ENCODE data around the gene FAM180A. TPM values are rescaled to one million over a fixed set of nuclear protein-coding genes. Genes with fewer than 3 reads are reported as not detected.

The FAM180A gene
- total RNA-seq, 2 donors from 2014 or later, result not detected

DNA sequence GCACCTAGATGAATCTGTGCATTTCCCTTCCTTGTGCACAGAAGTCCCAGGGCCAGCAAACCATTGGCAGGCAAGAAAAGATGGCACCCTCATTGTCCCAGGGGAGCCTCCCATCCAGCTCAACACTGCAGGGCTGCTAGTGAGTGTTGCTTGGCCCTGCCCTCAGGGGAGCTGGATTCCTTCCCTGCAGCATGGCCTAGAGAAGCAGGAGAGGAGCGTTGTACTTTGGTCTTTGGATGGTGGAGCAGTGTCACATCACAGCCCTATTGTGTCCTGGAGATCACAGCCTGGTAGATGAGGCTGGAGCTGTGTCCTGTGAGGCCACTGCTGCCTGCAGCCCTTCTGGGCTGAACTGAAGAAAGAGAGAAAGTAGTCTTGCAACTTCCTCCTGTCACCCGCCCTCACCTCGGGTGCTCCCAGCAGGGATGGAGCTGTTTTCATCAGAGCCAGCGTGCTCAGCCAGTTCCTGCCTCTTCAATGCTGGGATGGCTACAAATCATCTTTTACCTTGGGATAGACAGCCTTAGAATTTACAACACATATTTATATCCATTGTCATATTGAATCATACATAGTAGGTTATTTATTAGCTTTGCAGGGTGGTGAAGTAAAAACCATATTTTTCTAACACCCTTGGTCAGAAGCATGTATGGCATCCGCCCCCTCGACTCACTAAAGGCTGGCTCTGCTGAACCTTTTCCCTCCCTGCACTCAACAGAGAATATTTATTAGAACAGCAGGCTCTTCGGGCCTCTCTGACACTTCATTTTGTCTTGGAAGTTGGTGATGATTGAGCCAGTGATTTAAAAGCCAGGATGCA lies 43.1 kb upstream of the FAM180A start:
- Histone ChIP-seq H3K4me3 (ENCODE audit: low read length) (no peak overlapping the region), H3K27ac (ENCODE audit: low read depth, low read length) (no peak overlapping the region), H3K27me3 (ENCODE audit: control insufficient read depth, insufficient read depth, low read length, poor library complexity, severe bottlenecking) (no peaks in the 10 kb centered on the region), H3K9me3 (ENCODE audit: control insufficient read depth, low read length) (no peaks in the 10 kb centered on the region), H3K36me3 (ENCODE audit: control insufficient read depth, insufficient read depth, low read length) (no peaks in the 10 kb centered on the region), H3K4me1 (ENCODE audit: control insufficient read depth, insufficient read depth, low read length) (no peaks in the 10 kb centered on the region), H3K9ac (ENCODE audit: extremely low read depth, low read length, poor library complexity, severe bottlenecking) (no peak overlapping the region)
- TF ChIP-seq, protein P1, sequence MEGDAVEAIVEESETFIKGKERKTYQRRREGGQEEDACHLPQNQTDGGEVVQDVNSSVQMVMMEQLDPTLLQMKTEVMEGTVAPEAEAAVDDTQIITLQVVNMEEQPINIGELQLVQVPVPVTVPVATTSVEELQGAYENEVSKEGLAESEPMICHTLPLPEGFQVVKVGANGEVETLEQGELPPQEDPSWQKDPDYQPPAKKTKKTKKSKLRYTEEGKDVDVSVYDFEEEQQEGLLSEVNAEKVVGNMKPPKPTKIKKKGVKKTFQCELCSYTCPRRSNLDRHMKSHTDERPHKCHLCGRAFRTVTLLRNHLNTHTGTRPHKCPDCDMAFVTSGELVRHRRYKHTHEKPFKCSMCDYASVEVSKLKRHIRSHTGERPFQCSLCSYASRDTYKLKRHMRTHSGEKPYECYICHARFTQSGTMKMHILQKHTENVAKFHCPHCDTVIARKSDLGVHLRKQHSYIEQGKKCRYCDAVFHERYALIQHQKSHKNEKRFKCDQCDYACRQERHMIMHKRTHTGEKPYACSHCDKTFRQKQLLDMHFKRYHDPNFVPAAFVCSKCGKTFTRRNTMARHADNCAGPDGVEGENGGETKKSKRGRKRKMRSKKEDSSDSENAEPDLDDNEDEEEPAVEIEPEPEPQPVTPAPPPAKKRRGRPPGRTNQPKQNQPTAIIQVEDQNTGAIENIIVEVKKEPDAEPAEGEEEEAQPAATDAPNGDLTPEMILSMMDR (conservative IDR thresholded peaks at IDR 0.05), result no peak
- no peak overlapping the region for H3K4me3 Mint-ChIP-seq
- 71 to 82% methylated on average over 1 to 7 of the region's 7 CpGs for WGBS, 2 experiments (ENCODE audit: insufficient coverage in 1 of 2, insufficient read length in 1 of 2)
- no peaks in the 10 kb centered on the region for H3K36me3 Mint-ChIP-seq (ENCODE audit: low read depth)
- peaks cover 2% of the 10 kb centered on the region for H3K27me3 Mint-ChIP-seq (ENCODE audit: insufficient read depth)
- no peak overlapping the region for H3K27ac Mint-ChIP-seq
- peaks cover 9% of the 10 kb centered on the region for H3K9me3 Mint-ChIP-seq
- no peaks in the 10 kb centered on the region for H3K4me1 Mint-ChIP-seq
- peak; percentile 40 for DNase-seq

DNA sequence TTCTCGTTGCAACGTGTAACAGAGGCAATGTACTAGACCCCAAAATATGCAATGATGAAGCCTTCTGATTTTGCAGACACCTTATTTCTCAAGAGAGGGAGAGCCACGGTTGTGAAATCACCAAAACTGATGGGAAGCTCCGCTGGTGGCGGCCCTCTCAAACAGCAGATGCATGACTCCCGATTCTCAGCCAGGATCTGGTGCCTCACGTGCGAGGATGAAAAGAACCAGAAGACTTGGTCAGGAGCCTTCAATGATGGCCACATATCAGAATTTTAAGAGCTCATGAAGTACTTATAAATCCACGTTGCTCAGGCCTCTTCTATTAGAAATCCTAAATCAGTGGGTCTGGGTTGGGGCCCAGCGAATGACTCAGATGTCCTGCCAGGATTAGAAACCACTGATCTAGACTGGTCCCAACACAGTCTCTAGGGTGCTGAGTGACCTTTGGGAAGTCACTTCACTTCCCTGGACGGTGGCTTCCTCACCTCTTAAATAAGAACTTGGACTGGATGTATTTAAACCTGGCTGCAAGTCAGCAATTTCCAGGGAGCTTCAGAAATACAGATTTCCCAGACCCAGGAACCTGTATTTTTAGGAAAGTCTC lies 41.9 kb upstream of the FAM180A start:
- no peak overlapping the region for H3K4me3 Mint-ChIP-seq

DNA sequence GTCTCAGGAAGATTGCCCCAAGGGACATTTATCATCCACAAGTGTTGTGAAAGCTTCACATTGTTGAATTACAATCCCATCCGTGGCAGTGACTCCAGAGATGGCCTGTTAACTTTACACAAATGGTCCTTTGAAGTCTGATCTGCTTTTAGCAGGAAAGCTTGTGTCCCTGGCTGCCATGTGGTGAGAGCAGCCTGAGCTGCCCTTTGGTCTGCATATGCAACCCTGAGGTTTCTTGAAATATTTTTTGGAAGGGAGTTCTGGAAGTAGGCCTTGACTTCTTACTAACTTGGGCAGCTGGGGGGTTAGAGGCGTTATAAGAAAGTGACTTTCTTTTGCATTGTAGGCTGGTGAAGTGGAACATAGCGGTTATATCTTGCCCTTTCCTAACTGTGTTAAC lies 41.3 kb upstream of the FAM180A start:
- Mint-ChIP-seq H3K27me3 (ENCODE audit: insufficient read depth) (peaks cover 7% of the 10 kb centered on the region), H3K36me3 (ENCODE audit: low read depth) (no peaks in the 10 kb centered on the region), H3K9me3 (peaks cover 9% of the 10 kb centered on the region), H3K4me1 (no peaks in the 10 kb centered on the region), H3K4me3 (no peak overlapping the region), H3K27ac (no peak overlapping the region)
- Histone ChIP-seq H3K27me3 (ENCODE audit: control insufficient read depth, insufficient read depth, low read length, poor library complexity, severe bottlenecking) (peaks cover 7% of the 10 kb centered on the region), H3K36me3 (ENCODE audit: control insufficient read depth, insufficient read depth, low read length) (no peaks in the 10 kb centered on the region), H3K9me3 (ENCODE audit: control insufficient read depth, low read length) (no peaks in the 10 kb centered on the region), H3K4me3 (ENCODE audit: low read length) (no peak overlapping the region), H3K27ac (ENCODE audit: low read depth, low read length) (no peak overlapping the region), H3K9ac (ENCODE audit: extremely low read depth, low read length, poor library complexity, severe bottlenecking) (no peak overlapping the region), H3K4me1 (ENCODE audit: control insufficient read depth, insufficient read depth, low read length) (no peaks in the 10 kb centered on the region)
- TF ChIP-seq, protein P1 (conservative IDR thresholded peaks at IDR 0.05), result no peak
- 85 to 86% methylated on average over 3 of the region's 3 CpGs for WGBS, 2 experiments (ENCODE audit: insufficient coverage in 1 of 2, insufficient read length in 1 of 2)
- DNase-seq, result peak; percentile 15

More for the DNA sequence above, 41.9 kb upstream of the FAM180A start:
- Histone ChIP-seq H3K9ac (ENCODE audit: extremely low read depth, low read length, poor library complexity, severe bottlenecking) (no peak overlapping the region), H3K36me3 (ENCODE audit: control insufficient read depth, insufficient read depth, low read length) (no peaks in the 10 kb centered on the region), H3K4me3 (ENCODE audit: low read length) (no peak overlapping the region), H3K27ac (ENCODE audit: low read depth, low read length) (no peak overlapping the region), H3K9me3 (ENCODE audit: control insufficient read depth, low read length) (no peaks in the 10 kb centered on the region), H3K27me3 (ENCODE audit: control insufficient read depth, insufficient read depth, low read length, poor library complexity, severe bottlenecking) (peaks cover 2% of the 10 kb centered on the region), H3K4me1 (ENCODE audit: control insufficient read depth, insufficient read depth, low read length) (no peaks in the 10 kb centered on the region)
- H3K36me3 Mint-ChIP-seq (ENCODE audit: low read depth), result no peaks in the 10 kb centered on the region
- H3K27ac Mint-ChIP-seq, result no peak overlapping the region
- H3K4me1 Mint-ChIP-seq, result no peaks in the 10 kb centered on the region
- 94% methylated on average over 11 of the region's 11 CpGs for WGBS, 2 experiments (ENCODE audit: insufficient coverage in 1 of 2, insufficient read length in 1 of 2)
- H3K9me3 Mint-ChIP-seq, result peaks cover 9% of the 10 kb centered on the region
- TF ChIP-seq, protein P1 (conservative IDR thresholded peaks at IDR 0.05), result no peak
- peaks cover 2% of the 10 kb centered on the region for H3K27me3 Mint-ChIP-seq (ENCODE audit: insufficient read depth)
- DNase-seq, result no peak
